HK-2 (cell line): ENCODE results near the gene AGBL1.
"Not testable (repeated sequence)": the region's sequence is repeated elsewhere in the genome, so short reads cannot be mapped to it uniquely, and the experiment has no call there.

Experiments used
- DNase-seq: peaks from one replicate; pipeline ENCODE4 v3.0.0-alpha.2; 2018; ENCODE audit not compliant: unreplicated experiment

Gene AGBL1

GRCh38 chr15:86942285-86942684, 862.6 kb downstream of the AGBL1 start:
- no peak for DNase-seq

GRCh38 chr15:86948719-86949118, 869.0 kb downstream of the AGBL1 start:
- DNase-seq: no peak

- DNase-seq: no peak
These were observed 879.6 kb downstream of the AGBL1 start for GRCh38 chr15:86959254-86959653.

- no peak for DNase-seq
These were observed 882.0 kb downstream of the AGBL1 start for GRCh38 chr15:86961669-86962068.

DNA sequence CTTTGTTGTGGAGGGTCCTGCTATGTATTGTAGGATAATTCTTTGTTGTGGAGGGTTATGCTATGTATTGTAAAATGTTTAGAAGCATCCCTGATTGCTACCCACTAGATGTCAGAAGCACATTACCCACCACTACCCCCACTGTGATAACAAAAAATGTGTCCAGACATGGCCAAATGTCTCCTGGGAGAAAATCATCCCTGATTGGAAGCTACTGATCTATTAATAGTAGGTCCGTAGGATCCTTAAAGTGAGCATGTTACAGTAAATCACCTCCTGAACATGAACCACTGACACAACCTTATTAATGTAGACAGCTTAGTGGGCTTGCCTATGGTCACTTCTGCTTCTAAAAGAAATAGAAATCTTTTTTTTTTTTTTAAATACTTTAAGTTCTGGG, 884.6 kb downstream of the AGBL1 start:
- no peak for DNase-seq

DNA sequence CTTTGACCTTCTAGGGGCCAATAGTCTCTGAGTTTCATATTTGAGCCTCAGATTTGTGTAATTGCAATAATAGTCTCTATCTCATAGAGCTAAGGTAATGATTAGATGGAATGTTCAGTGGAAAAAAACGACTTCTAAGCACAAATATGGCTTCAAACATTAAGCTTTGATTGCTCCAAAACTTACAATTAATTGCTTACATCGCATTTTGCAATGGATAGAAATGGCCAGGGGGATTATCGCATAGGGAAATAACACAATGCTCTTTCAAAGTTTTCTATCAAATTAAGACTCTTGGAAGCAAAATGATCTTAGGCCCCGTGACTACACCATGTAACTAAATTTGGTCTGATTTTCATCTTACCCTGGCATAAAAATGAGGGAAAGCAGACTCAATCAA, 888.6 kb downstream of the AGBL1 start:
- no peak for DNase-seq

DNA sequence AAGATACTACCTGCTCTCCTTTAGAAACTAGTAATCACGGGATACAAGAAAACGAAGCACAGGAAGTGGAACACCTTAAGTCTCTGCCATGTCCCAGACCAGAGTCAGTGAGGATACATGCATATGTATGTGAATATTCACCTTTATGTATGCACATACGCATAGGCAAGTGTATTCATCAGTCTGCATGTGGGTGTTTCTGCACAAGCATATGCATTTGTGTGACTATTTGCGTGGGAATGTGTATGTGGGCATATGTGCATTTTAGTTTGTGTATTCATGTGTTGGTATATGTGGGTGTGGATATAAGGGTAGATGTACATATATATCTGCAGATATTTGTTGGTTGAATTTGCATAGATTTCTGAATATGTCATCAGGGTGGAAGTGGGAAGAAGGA, 889.7 kb downstream of the AGBL1 start:
- no peak for DNase-seq

DNA sequence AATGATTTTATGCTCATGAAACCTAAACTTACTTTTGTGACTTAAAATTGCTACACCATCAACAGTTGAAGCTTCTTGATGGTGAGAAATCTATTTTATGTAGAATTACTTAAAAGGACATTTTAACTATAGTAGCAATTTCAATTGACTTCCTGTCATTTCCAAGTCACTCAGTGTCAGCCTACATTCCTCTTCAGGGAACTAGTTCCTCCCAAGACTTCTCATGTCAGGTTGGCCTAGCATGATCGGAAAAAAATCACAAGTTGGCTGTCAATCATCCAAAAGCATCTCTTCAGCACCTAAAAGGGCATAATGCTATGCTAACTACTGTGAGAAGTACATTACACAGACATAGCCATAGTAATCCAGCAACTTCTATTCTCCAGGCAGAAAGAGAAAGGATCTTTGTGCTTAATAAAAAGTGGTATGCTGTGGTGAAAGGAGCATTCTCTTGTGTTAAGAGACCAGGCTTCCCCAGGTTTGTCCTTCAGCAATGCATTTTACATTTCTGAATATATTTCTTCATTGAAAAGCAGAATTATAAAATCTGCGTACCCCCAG, 893.7 kb downstream of the AGBL1 start:
- DNase-seq: no peak

- DNase-seq: no peak
These were observed 908.4 kb downstream of the AGBL1 start for GRCh38 chr15:86988033-86988432.

DNA sequence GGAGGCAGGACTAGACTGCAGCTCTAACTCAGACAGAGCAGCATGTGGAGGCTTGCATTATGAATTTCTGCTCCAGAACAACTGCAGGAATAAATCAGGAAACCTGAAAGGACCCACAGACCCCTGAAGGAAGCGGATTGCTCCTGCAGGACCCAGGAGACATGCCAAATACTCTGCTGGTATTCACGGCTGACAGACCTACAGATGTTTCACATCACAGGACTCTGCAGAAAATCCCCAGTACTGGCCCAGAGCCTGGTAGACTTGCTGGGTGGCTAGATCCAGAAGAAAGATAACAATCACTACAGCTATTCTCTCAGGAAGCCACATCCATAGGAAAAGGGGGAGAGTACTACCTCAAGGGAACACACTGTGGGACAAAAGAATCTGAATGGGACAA, 942.1 kb downstream of the AGBL1 start:
- DNase-seq: no peak

DNA sequence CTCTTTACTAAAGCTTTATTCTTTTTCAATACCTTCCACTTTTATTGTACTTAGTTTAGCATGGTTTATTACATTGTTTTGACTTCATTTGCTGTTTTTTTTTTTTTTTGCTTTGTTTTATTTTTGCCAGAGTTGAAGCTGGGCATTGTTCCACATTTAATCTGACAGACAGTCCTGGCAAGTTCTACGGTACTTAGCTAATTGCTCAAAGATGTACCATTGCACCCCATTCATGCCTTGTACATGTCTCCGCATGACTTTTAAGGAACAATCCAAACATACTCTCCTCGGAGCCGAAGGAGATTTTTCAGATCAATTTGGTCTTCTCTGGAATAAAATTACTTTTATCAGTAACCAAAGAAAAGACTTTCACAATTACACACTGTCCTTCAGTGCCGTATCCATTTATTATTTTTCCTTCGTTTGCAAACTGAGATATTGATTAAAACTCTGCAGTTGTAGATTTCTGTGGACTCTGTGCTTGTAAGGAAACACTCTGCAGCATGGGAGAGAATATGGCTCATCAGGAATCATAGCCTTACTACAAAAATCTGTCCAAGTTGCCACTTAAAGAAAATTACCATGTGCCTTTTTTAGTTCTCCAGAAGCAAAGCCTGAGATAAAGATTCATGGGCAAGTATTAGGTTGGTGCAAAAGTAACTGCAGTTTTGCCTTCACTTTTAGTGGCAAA, 952.0 kb downstream of the AGBL1 start:
- no peak for DNase-seq

GRCh38 chr15:87032295-87032694, 952.6 kb downstream of the AGBL1 start:
- DNase-seq: no peak

DNA sequence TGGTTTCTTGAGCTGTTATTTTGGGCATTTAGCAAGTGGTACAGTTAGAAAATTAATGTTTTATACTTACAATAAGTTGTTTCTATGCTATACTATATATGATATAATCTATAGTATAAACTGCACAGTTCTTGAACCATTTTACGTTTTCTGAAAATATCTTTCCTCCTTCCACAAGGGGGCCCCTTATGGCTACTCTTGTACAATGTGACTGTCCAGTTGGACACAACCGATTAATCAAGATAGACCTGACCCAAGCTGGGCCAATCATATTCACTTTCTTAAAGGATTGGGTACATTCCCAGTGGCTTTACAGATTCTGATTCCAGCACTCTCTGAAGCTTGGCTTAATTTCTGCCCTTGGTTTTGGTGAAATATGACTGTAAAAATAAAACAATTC, 953.4 kb downstream of the AGBL1 start:
- no peak for DNase-seq

- no peak for DNase-seq
These were observed 955.2 kb downstream of the AGBL1 start for GRCh38 chr15:87034886-87035285.

DNA sequence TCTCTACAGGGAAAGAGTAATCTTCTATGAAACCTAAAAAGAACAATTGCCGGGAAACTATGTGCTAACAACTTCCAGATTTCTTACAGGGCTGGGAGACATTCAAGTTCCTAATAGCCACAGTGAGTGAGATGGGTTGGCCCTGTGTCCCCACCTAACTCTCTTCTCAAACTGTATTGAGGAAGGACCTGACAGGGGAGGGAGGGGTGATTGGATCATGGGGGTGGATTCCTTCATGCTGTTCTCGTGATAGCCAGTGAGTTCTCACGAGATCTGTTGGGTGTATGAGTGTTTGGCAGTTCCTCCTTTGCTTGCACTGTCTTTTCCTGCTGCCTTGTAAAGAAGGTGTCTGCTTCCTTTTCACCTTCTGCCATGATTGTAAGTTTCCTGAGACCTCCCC, 958.7 kb downstream of the AGBL1 start:
- no peak for DNase-seq

DNA sequence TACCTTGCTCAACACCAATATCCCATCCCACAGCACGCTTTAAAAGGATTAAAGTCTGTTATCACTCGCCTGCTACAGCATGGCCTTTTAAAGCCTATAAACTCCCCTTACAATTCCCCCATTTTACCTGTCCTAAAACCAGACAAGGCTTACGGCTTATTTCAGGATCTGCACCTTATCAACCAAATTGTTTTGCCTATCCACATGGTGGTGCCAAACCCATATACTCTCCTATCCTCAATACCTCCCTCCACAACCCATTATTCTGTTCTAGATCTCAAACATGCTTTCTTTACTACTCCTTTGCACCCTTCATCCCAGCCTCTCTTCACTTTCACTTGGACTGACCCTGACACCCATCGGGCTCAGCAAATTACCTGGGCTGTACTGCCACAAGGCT, 962.9 kb downstream of the AGBL1 start:
- not testable (repeated sequence) for DNase-seq

- no peak for DNase-seq
These were observed 966.1 kb downstream of the AGBL1 start for GRCh38 chr15:87045746-87046145.

DNA sequence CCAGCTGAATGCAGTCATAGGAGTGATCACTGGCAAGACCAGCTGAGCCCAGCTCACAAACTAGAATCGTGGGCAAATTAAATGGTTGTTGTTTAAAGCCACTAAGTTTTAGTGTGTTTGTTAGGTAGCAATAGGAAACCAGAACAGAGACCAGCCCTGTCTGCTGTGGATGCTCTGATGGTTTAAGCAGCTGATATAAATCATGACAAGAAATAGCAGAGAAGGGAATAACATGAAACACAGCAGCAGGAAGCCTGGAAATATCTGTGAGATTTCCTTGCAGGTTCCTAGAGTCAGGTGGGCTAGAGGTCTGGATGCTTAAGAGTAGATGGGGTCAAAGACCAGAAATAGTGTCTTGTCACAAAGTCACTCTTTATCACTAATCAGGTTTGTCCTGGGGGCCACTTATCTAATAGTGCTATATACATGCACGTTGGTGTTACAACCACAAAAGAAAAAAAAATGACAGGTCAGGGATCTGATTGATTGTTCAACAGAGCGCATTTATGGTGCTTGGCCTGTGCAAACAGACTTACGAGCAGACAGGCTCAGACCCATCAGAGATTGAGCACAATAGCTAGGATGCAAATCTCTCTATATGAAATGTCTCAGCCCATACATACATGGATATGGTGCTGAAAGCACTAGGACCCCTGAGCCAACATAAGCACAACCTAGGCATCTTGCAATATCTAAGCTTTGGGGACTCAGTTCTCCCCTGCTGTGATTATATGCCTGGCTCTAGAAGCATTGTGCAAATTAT, 967.7 kb downstream of the AGBL1 start:
- no peak for DNase-seq
